Spleen (tissue), 11 donors: Measurements from ENCODE around the gene MRPL36. TPM values are rescaled to one million over a fixed set of nuclear protein-coding genes. Genes with fewer than 3 reads are reported as not detected.

ENCODE experiments used
- DNase-seq: peaks from one replicate; pipeline ENCODE4 v3.0.0-alpha.2; 2020
- H3K27ac ChIP-seq, 8 donors: fragments of 200-600 bp; sonication (generic) in 7 of 8; 1 replicate in 4 of 8; 2 replicates in 4 of 8; pipeline versions ENCODE4 v1.5.0 to v1.8.0; 2016 to 2021; ENCODE audit warnings: inconsistent platforms in 4 of 8, mild to moderate bottlenecking in 4 of 8, moderate library complexity in 1 of 8
- H3K27me3 ChIP-seq, 7 donors: fragments of 200-600 bp; sonication (generic) in 6 of 7; replicated peaks in 1 of 7; 1 replicate in 4 of 7; 2 replicates in 3 of 7; pipeline versions ENCODE4 v1.5.0 to v1.8.0; 2016 to 2021; ENCODE audit warnings: inconsistent platforms in 3 of 7, mild to moderate bottlenecking in 1 of 7
- H3K36me3 ChIP-seq, 6 donors: fragments of 200-600 bp; sonication (generic) in 5 of 6; 1 replicate in 4 of 6; 2 replicates in 2 of 6; pipeline versions ENCODE4 v1.5.0 to v1.8.0; 2016 to 2021; ENCODE audit warnings: inconsistent platforms in 2 of 6
- H3K4me1 ChIP-seq, 6 donors: fragments of 200-600 bp; sonication (generic) in 5 of 6; 1 replicate in 3 of 6; 2 replicates in 3 of 6; pipeline versions ENCODE4 v1.5.0 to v1.8.0; 2016 to 2021; ENCODE audit warnings: inconsistent platforms in 3 of 6
- H3K4me3 ChIP-seq, 8 donors: fragments of 200-600 bp; sonication (generic) in 7 of 8; 1 replicate in 4 of 8; 2 replicates in 4 of 8; pipeline versions ENCODE4 v1.5.0 to v1.8.0; 2016 to 2021; ENCODE audit warnings: inconsistent platforms in 4 of 8, mild to moderate bottlenecking in 4 of 8, moderate library complexity in 2 of 8
- H3K9me3 ChIP-seq, 8 donors: fragments of 200-600 bp; sonication (generic) in 7 of 8; 1 replicate in 4 of 8; 2 replicates in 4 of 8; pipeline versions ENCODE4 v1.5.0 to v1.8.0; 2016 to 2021; ENCODE audit warnings: inconsistent platforms in 4 of 8
- CTCF ChIP-seq, 11 experiments: fragments of 200-600 bp in 7 of 11; fragments of 450-650 bp in 4 of 11; sonication (generic) in 4 of 11; IDR thresholded peaks in 8 of 11; conservative IDR thresholded peaks in 3 of 11; 1 replicate in 7 of 11; 2 replicates in 4 of 11; pipeline versions ENCODE4 v1.4.0 to v1.8.0; 2016 to 2021; ENCODE audit warnings: antibody characterized with exemption in 11 of 11, inconsistent platforms in 4 of 11, mild to moderate bottlenecking in 1 of 11
- POLR2A ChIP-seq, 3 donors: fragments of 450-650 bp; IDR thresholded peaks; one replicate each; pipeline ENCODE4 v1.5.1; 2017; ENCODE audit warnings: antibody characterized with exemption in 3 of 3, mild to moderate bottlenecking in 1 of 3
- POLR2AphosphoS5 ChIP-seq, 3 donors: sonication (generic); formaldehyde crosslinking; IDR thresholded peaks; one replicate each; pipeline ENCODE4 v1.5.1; 2017; ENCODE audit warnings: antibody characterized with exemption in 3 of 3
- WGBS, 5 donors: extraction: QIAGEN DNeasy Blood & Tissue Kit in 3 of 5; methylation state at CpG; one replicate each; pipeline versions ENCODE4 v1.1.5 to v1.1.7; 2013 to 2018; 5-methylcytosine and 5-hydroxymethylcytosine counted together
- intact Hi-C: fragments of 100-400 bp; cut with DNase I; formaldehyde crosslinking; loops from one replicate; pipeline ENCODE4 v1.15.0; 2023; ENCODE audit warnings: low total_unique reads
- polyA plus RNA-seq, 3 donors: library from polyadenylated mRNA; stranded (reverse); fragments of 200-250 nt; gene quantifications; one replicate each; pipeline ENCODE4 v1.2.1, GENCODE V29; 2013
- total RNA-seq, 7 donors: library from RNA; depleted of rRNA in 3 of 7; stranded (reverse); fragments of >200 nt in 3 of 7; fragmentation: NEBNext Ultra II Directional in 4 of 7; extraction: Animal tissue kit (Norgen Biotek cat#: 25700) in 4 of 7; gene quantifications; one replicate each; pipeline versions ENCODE4 v1.1.0 to v1.2.1, GENCODE V29; 2016 to 2021
- donor health status: healthy with polysubstance abuse.
- donor health status: DM: no; HTN: no; CAD: no; lungs with moderate emphysema.
- donor health status: DM: no; HTN: no; CAD: no.
- donor health status: Bipolar disorder and iron deficiency.
- donor health status: healthy.
- donor health status: DM: no; HTN: no; CAD: no.
- donor health status: DM: yes; HTN: yes; CAD: no.

The MRPL36 gene
- total and polyA plus RNA-seq, 10 donors: 20.3 to 77.3 (median 35.9) TPM

- no peak overlapping the region for H3K4me3 ChIP-seq
- H3K27me3 ChIP-seq: peaks cover 3 to 91% (median 18%) of the 10 kb centered on the region in 7 donors
- H3K4me1 ChIP-seq: no peaks in the 10 kb centered on the region
- TF ChIP-seq CTCF (IDR thresholded peaks at IDR 0.05 in 8 of 11, conservative IDR thresholded peaks at IDR 0.05 in 3 of 11) (no peak), POLR2A (IDR thresholded peaks at IDR 0.05) (no peak), POLR2AphosphoS5 (IDR thresholded peaks at IDR 0.05) (no peak)
- WGBS, 5 donors: 71 to 83% (median 76%) methylated on average over 10 to 32 of the region's 32 CpGs
- H3K9me3 ChIP-seq: no peaks in the 10 kb centered on the region
- peak; percentile 65 for DNase-seq
- H3K36me3 ChIP-seq: no peaks in the 10 kb centered on the region
- H3K27ac ChIP-seq: no peak overlapping the region
- intact Hi-C loops: no loop called here
Observed at GRCh38 chr5:1836891-1837880, 37.5 kb upstream of the MRPL36 start.

GRCh38 chr5:1836176-1836890 lies 36.7 kb upstream of the MRPL36 start:
- no peaks in the 10 kb centered on the region for H3K4me1 ChIP-seq
- 57 to 68% (median 62%) methylated on average over 22 to 23 of the region's 23 CpGs for WGBS, 5 donors
- no peak for TF ChIP-seq POLR2A (IDR thresholded peaks at IDR 0.05)
- TF ChIP-seq POLR2AphosphoS5 (IDR thresholded peaks at IDR 0.05): no peak
- no peak for TF ChIP-seq CTCF (IDR thresholded peaks at IDR 0.05 in 8 of 11, conservative IDR thresholded peaks at IDR 0.05 in 3 of 11)
- peak; percentile 53 for DNase-seq
- H3K27ac ChIP-seq: no peak overlapping the region
- H3K27me3 ChIP-seq: peaks cover 3 to 92% (median 17%) of the 10 kb centered on the region in 7 donors
- intact Hi-C loops: no loop called here
- no peaks in the 10 kb centered on the region for H3K36me3 ChIP-seq
- no peaks in the 10 kb centered on the region for H3K9me3 ChIP-seq
- no peak overlapping the region for H3K4me3 ChIP-seq

GRCh38 chr5:1835431-1835830 lies 35.8 kb upstream of the MRPL36 start:
- intact Hi-C loops: no loop called here
- peaks cover 0 to 83% (median 9%) of the 10 kb centered on the region in 7 donors for H3K27me3 ChIP-seq
- no peaks in the 10 kb centered on the region for H3K9me3 ChIP-seq
- no peak overlapping the region for H3K27ac ChIP-seq
- H3K36me3 ChIP-seq: peaks cover 0 to 6% (median 0%) of the 10 kb centered on the region in 6 donors
- DNase-seq: peak; percentile 32
- no peaks in the 10 kb centered on the region for H3K4me1 ChIP-seq
- no peak overlapping the region for H3K4me3 ChIP-seq
- TF ChIP-seq CTCF (IDR thresholded peaks at IDR 0.05 in 8 of 11, conservative IDR thresholded peaks at IDR 0.05 in 3 of 11) (no peak), POLR2AphosphoS5 (IDR thresholded peaks at IDR 0.05) (no peak), POLR2A (IDR thresholded peaks at IDR 0.05) (no peak)
- WGBS, 5 donors: 78 to 86% (median 82%) methylated on average over 13 of the region's 13 CpGs
